Measurements from ENCODE around the gene FAN1.

The FAN1 gene

DNA sequence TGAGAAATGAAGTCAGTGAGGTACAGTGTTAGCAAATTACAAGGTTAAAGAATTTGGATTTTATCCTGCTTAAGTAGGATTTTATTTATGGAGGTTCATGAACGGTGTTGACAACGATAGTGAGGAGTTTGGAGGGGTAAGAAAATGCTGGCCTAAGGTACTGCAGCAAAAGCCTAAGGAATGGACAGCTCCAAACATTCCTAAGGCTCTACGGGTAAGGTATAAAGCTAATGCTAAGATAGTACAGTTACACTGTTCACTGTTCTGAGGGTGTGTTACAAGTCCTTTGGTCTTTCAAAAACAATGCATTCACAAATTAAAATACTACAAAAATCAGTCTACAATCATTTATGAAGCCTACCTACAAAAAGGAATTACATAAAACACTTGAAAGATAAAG lies 80.4 kb downstream of the FAN1 start:
- TF ChIP-seq L3MBTL2 (conservative IDR thresholded peaks at IDR 0.05) = no peak
- TF ChIP-seq SP1 (IDR thresholded peaks at IDR 0.05) = no peak
- no peak for TF ChIP-seq HDGF (IDR thresholded peaks at IDR 0.05; ENCODE audit: borderline replicate concordance)
- no peak for TF ChIP-seq ARNT (IDR thresholded peaks at IDR 0.05)
- TF ChIP-seq TARDBP (IDR thresholded peaks at IDR 0.05) = no peak
- no peak for TF ChIP-seq SUZ12 (IDR thresholded peaks at IDR 0.05)
- no peak for TF ChIP-seq FOXA1 (IDR thresholded peaks at IDR 0.05)
- TF ChIP-seq FOXM1 (IDR thresholded peaks at IDR 0.05; ENCODE audit: borderline replicate concordance) = no peak
- TF ChIP-seq LEF1 (IDR thresholded peaks at IDR 0.05; ENCODE audit: borderline replicate concordance) = no peak
- TF ChIP-seq BHLHE40 (IDR thresholded peaks at IDR 0.05; ENCODE audit: borderline replicate concordance) = no peak
- TF ChIP-seq ELF4 (IDR thresholded peaks at IDR 0.05) = no peak
- TF ChIP-seq CTBP1 (IDR thresholded peaks at IDR 0.05; ENCODE audit: borderline replicate concordance) = no peak
- TF ChIP-seq, protein P1, sequence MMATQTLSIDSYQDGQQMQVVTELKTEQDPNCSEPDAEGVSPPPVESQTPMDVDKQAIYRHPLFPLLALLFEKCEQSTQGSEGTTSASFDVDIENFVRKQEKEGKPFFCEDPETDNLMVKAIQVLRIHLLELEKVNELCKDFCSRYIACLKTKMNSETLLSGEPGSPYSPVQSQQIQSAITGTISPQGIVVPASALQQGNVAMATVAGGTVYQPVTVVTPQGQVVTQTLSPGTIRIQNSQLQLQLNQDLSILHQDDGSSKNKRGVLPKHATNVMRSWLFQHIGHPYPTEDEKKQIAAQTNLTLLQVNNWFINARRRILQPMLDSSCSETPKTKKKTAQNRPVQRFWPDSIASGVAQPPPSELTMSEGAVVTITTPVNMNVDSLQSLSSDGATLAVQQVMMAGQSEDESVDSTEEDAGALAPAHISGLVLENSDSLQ (IDR thresholded peaks at IDR 0.05) = no peak
- no peak for TF ChIP-seq ZNF384 (IDR thresholded peaks at IDR 0.05)
- TF ChIP-seq FOXK2 (IDR thresholded peaks at IDR 0.05) = no peak
- TF ChIP-seq NFRKB (IDR thresholded peaks at IDR 0.05) = no peak
- DNase-seq (ENCODE audit: extremely low spot score) = no peak
- POLR2A ChIA-PET = interaction anchor here (1.2 kb wide), 1 partner anchor 145 kb away, joined by 4 read pairs; no protein-coding TSS in a partner anchor
- CTCF ChIA-PET = interaction anchor here (0.5 kb wide), 1 partner anchor 451 kb away, joined by 4 read pairs; no protein-coding TSS in a partner anchor

DNA sequence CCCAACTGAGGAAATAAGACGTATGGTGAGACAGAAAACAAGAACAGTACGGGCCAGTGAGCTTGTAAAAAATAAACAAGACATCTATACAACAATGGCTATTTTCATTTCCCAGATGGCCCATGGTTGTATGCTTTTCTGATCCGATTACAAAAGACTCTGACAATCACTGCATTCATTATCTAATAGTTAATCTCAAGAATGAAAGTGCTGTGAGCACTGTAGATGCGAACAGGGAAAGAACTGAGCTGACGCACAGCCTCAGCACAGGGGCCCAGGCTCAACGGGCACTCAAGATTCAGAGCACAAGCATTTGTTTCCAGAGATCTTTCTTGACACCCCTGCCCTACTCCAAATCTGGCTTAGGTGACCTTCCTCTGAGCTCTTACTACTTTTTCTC lies 80.8 kb downstream of the FAN1 start:
- no peak for TF ChIP-seq LEF1 (IDR thresholded peaks at IDR 0.05; ENCODE audit: borderline replicate concordance)
- TF ChIP-seq HDGF (IDR thresholded peaks at IDR 0.05; ENCODE audit: borderline replicate concordance) = no peak
- no peak for TF ChIP-seq FOXM1 (IDR thresholded peaks at IDR 0.05; ENCODE audit: borderline replicate concordance)
- TF ChIP-seq CTBP1 (IDR thresholded peaks at IDR 0.05; ENCODE audit: borderline replicate concordance) = no peak
- no peak for TF ChIP-seq SUZ12 (IDR thresholded peaks at IDR 0.05)
- no peak for TF ChIP-seq L3MBTL2 (conservative IDR thresholded peaks at IDR 0.05)
- TF ChIP-seq, protein P1 (IDR thresholded peaks at IDR 0.05) = no peak
- TF ChIP-seq TARDBP (IDR thresholded peaks at IDR 0.05) = no peak
- no peak for TF ChIP-seq FOXA1 (IDR thresholded peaks at IDR 0.05)
- no peak for TF ChIP-seq ZNF384 (IDR thresholded peaks at IDR 0.05)
- TF ChIP-seq FOXK2 (IDR thresholded peaks at IDR 0.05) = no peak
- no peak for TF ChIP-seq NFRKB (IDR thresholded peaks at IDR 0.05)
- TF ChIP-seq ELF4 (IDR thresholded peaks at IDR 0.05) = no peak
- TF ChIP-seq SP1 (IDR thresholded peaks at IDR 0.05) = no peak
- TF ChIP-seq ARNT (IDR thresholded peaks at IDR 0.05) = no peak
- TF ChIP-seq BHLHE40 (IDR thresholded peaks at IDR 0.05; ENCODE audit: borderline replicate concordance) = no peak
- CTCF ChIA-PET = interaction anchor here (0.5 kb wide), 1 partner anchor 450 kb away, joined by 4 read pairs; no protein-coding TSS in a partner anchor
- POLR2A ChIA-PET = interaction anchor here (1.2 kb wide), 1 partner anchor 145 kb away, joined by 4 read pairs; no protein-coding TSS in a partner anchor
- DNase-seq (ENCODE audit: extremely low spot score) = no peak

DNA sequence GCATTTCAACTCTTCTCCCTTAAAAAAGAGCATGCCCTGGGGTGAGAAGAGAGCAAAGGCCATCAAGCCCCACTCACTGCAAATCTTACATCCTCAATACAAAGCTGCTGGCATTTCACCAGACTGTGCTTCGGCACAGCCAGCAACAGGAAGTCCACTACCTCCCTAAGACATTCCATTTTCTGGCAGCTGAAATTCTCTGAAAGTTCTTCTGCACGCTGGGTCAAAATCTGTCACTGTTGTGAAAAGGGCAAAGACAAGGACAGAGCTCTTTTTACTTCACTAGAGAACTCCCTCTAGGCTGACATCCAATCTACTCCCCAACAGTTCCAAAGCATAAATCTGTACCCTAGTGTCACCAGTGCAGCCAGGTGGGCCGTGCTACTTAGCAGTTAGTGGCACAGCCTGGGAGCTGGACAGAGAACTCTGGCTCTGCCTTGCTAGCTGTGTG lies 81.4 kb downstream of the FAN1 start:
- no peak for DNase-seq (ENCODE audit: extremely low spot score)
- ChIA-PET POLR2A (interaction anchor here (1.2 kb wide), 1 partner anchor 144 kb away, joined by 4 read pairs; no protein-coding TSS in a partner anchor), CTCF (no interaction called here)
- TF ChIP-seq FOXM1 (IDR thresholded peaks at IDR 0.05; ENCODE audit: borderline replicate concordance) (no peak), ELF4 (IDR thresholded peaks at IDR 0.05) (no peak), SP1 (IDR thresholded peaks at IDR 0.05) (no peak), HDGF (IDR thresholded peaks at IDR 0.05; ENCODE audit: borderline replicate concordance) (no peak), SUZ12 (IDR thresholded peaks at IDR 0.05) (no peak), BHLHE40 (IDR thresholded peaks at IDR 0.05; ENCODE audit: borderline replicate concordance) (no peak), NFRKB (IDR thresholded peaks at IDR 0.05) (no peak), CTBP1 (IDR thresholded peaks at IDR 0.05; ENCODE audit: borderline replicate concordance) (no peak), FOXK2 (IDR thresholded peaks at IDR 0.05) (no peak), FOXA1 (IDR thresholded peaks at IDR 0.05) (no peak), ARNT (IDR thresholded peaks at IDR 0.05) (no peak), ZNF384 (IDR thresholded peaks at IDR 0.05) (no peak), TARDBP (IDR thresholded peaks at IDR 0.05) (no peak), LEF1 (IDR thresholded peaks at IDR 0.05; ENCODE audit: borderline replicate concordance) (no peak), L3MBTL2 (conservative IDR thresholded peaks at IDR 0.05) (no peak)
- TF ChIP-seq, protein P1 (IDR thresholded peaks at IDR 0.05) = no peak

DNA sequence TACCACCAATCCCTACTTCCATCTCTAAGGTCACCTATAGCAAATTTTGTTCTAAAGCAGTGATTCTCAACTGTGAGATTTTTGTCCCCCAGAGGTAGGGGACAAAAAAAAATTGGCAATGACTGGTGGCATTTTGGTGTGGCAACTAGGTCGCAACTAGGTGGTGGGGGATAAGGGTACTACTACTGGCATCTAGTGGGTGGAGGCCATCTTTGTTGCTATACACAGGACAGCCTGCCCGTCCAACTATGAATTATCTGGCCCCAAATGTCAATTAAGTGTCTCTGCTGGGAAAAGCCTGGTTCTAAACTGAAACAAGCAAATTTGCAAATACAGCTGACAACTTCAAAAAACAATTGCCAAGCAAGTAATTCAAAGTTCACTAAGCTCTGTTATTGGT lies 86.3 kb downstream of the FAN1 start:
- ChIA-PET POLR2A (no interaction called here), CTCF (no interaction called here)
- TF ChIP-seq FOXK2 (IDR thresholded peaks at IDR 0.05) = no peak
- TF ChIP-seq LEF1 (IDR thresholded peaks at IDR 0.05; ENCODE audit: borderline replicate concordance) = no peak
- TF ChIP-seq HDGF (IDR thresholded peaks at IDR 0.05; ENCODE audit: borderline replicate concordance) = no peak
- TF ChIP-seq ARNT (IDR thresholded peaks at IDR 0.05) = no peak
- TF ChIP-seq CTBP1 (IDR thresholded peaks at IDR 0.05; ENCODE audit: borderline replicate concordance) = no peak
- no peak for TF ChIP-seq ZNF384 (IDR thresholded peaks at IDR 0.05)
- TF ChIP-seq ELF4 (IDR thresholded peaks at IDR 0.05) = no peak
- TF ChIP-seq TARDBP (IDR thresholded peaks at IDR 0.05) = no peak
- TF ChIP-seq SP1 (IDR thresholded peaks at IDR 0.05) = no peak
- no peak for TF ChIP-seq L3MBTL2 (conservative IDR thresholded peaks at IDR 0.05)
- no peak for TF ChIP-seq FOXM1 (IDR thresholded peaks at IDR 0.05; ENCODE audit: borderline replicate concordance)
- no peak for TF ChIP-seq FOXA1 (IDR thresholded peaks at IDR 0.05)
- TF ChIP-seq, protein P1 (IDR thresholded peaks at IDR 0.05) = no peak
- TF ChIP-seq SUZ12 (IDR thresholded peaks at IDR 0.05) = no peak
- TF ChIP-seq NFRKB (IDR thresholded peaks at IDR 0.05) = no peak
- no peak for TF ChIP-seq BHLHE40 (IDR thresholded peaks at IDR 0.05; ENCODE audit: borderline replicate concordance)
- no peak for DNase-seq (ENCODE audit: extremely low spot score)

Data from HEK293T (cell line).